ENCODE measurements around the gene LYVE1.

LYVE1 gene

DNA sequence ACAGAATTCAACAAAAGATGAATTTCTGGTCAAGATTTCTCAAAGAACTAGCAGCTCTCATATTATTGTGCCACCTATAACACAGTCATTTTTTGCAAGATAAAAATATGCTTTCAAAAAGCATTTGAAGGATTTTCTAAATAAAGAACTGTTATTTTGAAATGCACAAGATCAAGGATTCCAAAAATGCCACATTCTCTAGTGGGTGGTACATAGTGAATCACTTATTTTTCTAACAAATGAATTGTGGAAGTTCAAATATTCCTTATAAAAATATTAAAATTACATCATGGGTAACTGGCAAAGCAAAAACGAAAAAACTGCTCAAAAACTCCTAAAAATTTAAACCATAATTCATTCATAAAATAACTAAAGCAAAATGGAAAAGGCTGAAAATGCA is 29.5 kb downstream of the LYVE1 start:
- Histone ChIP-seq H3K27ac (ENCODE audit: low read length) (no peak overlapping the region), H3K4me1 (ENCODE audit: control insufficient read depth in 1 of 2, insufficient read depth in 2 of 2, low read length in 2 of 2) (peaks cover 5 to 8% of the 10 kb centered on the region in 2 donors)

DNA sequence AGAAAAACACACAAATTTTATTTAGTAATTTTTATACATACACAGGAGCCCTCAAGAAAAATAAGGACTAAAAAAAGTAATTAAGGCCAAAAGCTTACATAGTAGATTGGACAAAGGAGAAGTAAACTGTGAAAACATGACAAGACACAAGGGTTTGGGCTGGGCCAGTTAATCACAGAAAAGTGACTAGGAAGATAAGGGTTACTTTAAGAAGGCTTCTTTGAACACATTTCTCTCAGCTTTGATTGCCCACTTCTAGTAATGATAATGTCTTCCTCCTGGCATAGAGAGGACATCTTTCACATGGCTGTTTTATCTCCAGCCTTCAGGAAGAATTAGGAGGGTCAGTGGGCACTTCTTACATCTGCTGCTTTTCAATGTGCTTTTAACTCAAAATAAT is 30.9 kb downstream of the LYVE1 start:
- no peaks in the 10 kb centered on the region for H3K27me3 ChIP-seq (ENCODE audit: low read depth, low read length)
- H3K36me3 ChIP-seq (ENCODE audit: control insufficient read depth in 1 of 2, insufficient read depth in 2 of 2, low read length in 2 of 2), result peaks cover 10% of the 10 kb centered on the region in 2 donors
- no peak overlapping the region for H3K27ac ChIP-seq (ENCODE audit: low read length)
- H3K4me1 ChIP-seq (ENCODE audit: control insufficient read depth in 1 of 2, insufficient read depth in 2 of 2, low read length in 2 of 2), result peaks cover 5 to 8% of the 10 kb centered on the region in 2 donors
- H3K9me3 ChIP-seq (ENCODE audit: control insufficient read depth in 1 of 2, low read length in 2 of 2), result no peaks in the 10 kb centered on the region
- no peak overlapping the region for H3K4me3 ChIP-seq (ENCODE audit: low read depth in 1 of 2, low read length in 2 of 2)

More for the DNA sequence above, 29.5 kb downstream of the LYVE1 start:
- H3K9me3 ChIP-seq (ENCODE audit: control insufficient read depth in 1 of 2, low read length in 2 of 2), result no peaks in the 10 kb centered on the region
- H3K4me3 ChIP-seq (ENCODE audit: low read depth in 1 of 2, low read length in 2 of 2), result no peak overlapping the region
- peaks cover 0 to under 1% of the 10 kb centered on the region in 2 donors for H3K36me3 ChIP-seq (ENCODE audit: control insufficient read depth in 1 of 2, insufficient read depth in 2 of 2, low read length in 2 of 2)
- no peaks in the 10 kb centered on the region for H3K27me3 ChIP-seq (ENCODE audit: low read depth, low read length)

DNA sequence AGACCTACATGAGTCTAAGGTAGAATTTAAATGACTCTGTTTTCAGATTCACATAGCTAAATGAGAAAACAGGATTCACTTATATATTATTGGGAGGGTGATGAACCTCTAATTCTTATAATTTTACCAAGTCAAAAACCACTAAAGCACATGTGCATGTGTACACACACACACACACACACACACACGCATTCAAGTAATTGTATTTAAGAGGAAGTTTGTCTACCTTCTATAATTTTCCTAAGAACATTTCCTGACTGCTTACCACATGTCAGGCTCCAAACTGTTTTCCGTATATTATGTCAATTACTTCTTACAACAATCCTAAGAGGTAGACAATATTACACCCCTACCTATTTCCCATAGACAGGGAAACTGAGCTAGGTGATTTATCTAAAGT is 34.1 kb downstream of the LYVE1 start:
- H3K36me3 ChIP-seq (ENCODE audit: control insufficient read depth in 1 of 2, insufficient read depth in 2 of 2, low read length in 2 of 2), result peaks cover 17 to 25% of the 10 kb centered on the region in 2 donors
- no peaks in the 10 kb centered on the region for H3K4me1 ChIP-seq (ENCODE audit: control insufficient read depth in 1 of 2, insufficient read depth in 2 of 2, low read length in 2 of 2)
- no peak overlapping the region for H3K27ac ChIP-seq (ENCODE audit: low read length)
- no peaks in the 10 kb centered on the region for H3K9me3 ChIP-seq (ENCODE audit: control insufficient read depth in 1 of 2, low read length in 2 of 2)
- H3K4me3 ChIP-seq (ENCODE audit: low read depth in 1 of 2, low read length in 2 of 2), result no peak overlapping the region
- no peaks in the 10 kb centered on the region for H3K27me3 ChIP-seq (ENCODE audit: low read depth, low read length)

DNA sequence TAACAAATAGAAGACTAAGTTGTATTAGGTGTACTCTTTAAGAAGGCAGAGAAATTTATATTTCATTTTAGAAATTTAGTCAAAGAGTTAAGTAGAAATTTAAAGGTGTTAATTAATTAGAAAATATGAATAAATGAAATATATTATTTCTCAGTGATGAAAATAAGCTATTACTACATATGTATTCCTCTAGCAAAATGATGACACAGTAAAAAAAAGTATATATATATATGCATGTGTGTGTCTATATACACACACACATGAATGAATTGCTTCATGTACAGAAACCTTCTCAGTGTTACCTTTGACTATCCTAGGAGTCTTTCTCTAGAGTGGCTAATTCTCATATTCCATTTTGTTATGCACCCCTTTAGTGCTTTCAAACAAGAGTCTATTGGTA is 35.1 kb downstream of the LYVE1 start:
- H3K9me3 ChIP-seq (ENCODE audit: control insufficient read depth in 1 of 2, low read length in 2 of 2), result no peaks in the 10 kb centered on the region
- no peak overlapping the region for H3K27ac ChIP-seq (ENCODE audit: low read length)
- no peaks in the 10 kb centered on the region for H3K4me1 ChIP-seq (ENCODE audit: control insufficient read depth in 1 of 2, insufficient read depth in 2 of 2, low read length in 2 of 2)
- no peaks in the 10 kb centered on the region for H3K27me3 ChIP-seq (ENCODE audit: low read depth, low read length)
- H3K4me3 ChIP-seq (ENCODE audit: low read depth in 1 of 2, low read length in 2 of 2), result no peak overlapping the region
- peaks cover 23 to 32% of the 10 kb centered on the region in 2 donors for H3K36me3 ChIP-seq (ENCODE audit: control insufficient read depth in 1 of 2, insufficient read depth in 2 of 2, low read length in 2 of 2)

DNA sequence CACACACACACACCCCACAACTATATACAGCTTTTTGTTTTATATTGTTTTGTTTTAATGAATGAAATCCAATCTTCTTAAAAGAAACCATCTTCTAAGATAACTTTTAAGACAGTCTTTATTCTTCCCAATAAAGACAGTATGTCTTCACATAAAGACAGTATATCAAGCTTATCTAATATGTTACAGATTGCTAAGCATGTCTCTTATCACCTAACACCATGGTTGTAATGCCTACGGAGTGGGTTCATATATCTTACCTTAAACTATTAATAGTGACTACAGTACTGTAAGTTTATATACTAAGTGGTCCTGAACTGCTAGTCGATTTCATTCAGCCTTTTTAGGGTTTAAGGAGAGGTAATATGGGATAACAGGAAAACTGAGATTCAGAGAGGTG is 35.9 kb downstream of the LYVE1 start:
- no peaks in the 10 kb centered on the region for H3K27me3 ChIP-seq (ENCODE audit: low read depth, low read length)

GRCh38 chr11:10529279-10529678 is 39.2 kb downstream of the LYVE1 start:
- H3K36me3 ChIP-seq (ENCODE audit: control insufficient read depth in 1 of 2, insufficient read depth in 2 of 2, low read length in 2 of 2), result peaks cover 30 to 52% of the 10 kb centered on the region in 2 donors
- no peak overlapping the region for H3K4me3 ChIP-seq (ENCODE audit: low read depth in 1 of 2, low read length in 2 of 2)
- no peaks in the 10 kb centered on the region for H3K9me3 ChIP-seq (ENCODE audit: control insufficient read depth in 1 of 2, low read length in 2 of 2)
- no peaks in the 10 kb centered on the region for H3K4me1 ChIP-seq (ENCODE audit: control insufficient read depth in 1 of 2, insufficient read depth in 2 of 2, low read length in 2 of 2)
- no peaks in the 10 kb centered on the region for H3K27me3 ChIP-seq (ENCODE audit: low read depth, low read length)
- H3K27ac ChIP-seq (ENCODE audit: low read length), result no peak overlapping the region

More for the DNA sequence above, 35.9 kb downstream of the LYVE1 start:
- Histone ChIP-seq H3K4me3 (ENCODE audit: low read depth in 1 of 2, low read length in 2 of 2) (no peak overlapping the region), H3K9me3 (ENCODE audit: control insufficient read depth in 1 of 2, low read length in 2 of 2) (no peaks in the 10 kb centered on the region), H3K36me3 (ENCODE audit: control insufficient read depth in 1 of 2, insufficient read depth in 2 of 2, low read length in 2 of 2) (peaks cover 23 to 34% of the 10 kb centered on the region in 2 donors), H3K4me1 (ENCODE audit: control insufficient read depth in 1 of 2, insufficient read depth in 2 of 2, low read length in 2 of 2) (no peaks in the 10 kb centered on the region), H3K27ac (ENCODE audit: low read length) (no peak overlapping the region)

DNA sequence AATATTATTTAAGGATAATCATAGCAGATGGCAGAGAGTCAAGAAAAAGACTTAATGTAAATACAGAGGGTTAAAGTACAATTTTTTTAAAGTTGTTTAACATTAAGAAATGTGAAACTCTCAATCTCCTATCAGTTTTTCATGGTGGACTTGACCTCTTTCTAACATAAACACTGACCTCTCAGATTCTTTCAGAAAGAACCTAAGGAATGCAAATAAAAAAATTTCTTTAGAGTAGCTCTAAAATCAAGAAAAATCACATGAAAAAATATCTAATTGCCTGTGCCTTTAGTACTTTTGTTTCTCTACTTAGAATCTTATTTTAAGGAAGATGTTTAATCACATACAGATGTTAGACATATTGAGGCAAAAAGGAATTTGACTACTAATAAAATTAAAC is 40.3 kb downstream of the LYVE1 start:
- H3K4me3 ChIP-seq (ENCODE audit: low read depth in 1 of 2, low read length in 2 of 2), result no peak overlapping the region
- H3K27me3 ChIP-seq (ENCODE audit: low read depth, low read length), result no peaks in the 10 kb centered on the region
- peaks cover 25 to 47% of the 10 kb centered on the region in 2 donors for H3K36me3 ChIP-seq (ENCODE audit: control insufficient read depth in 1 of 2, insufficient read depth in 2 of 2, low read length in 2 of 2)
- no peaks in the 10 kb centered on the region for H3K9me3 ChIP-seq (ENCODE audit: control insufficient read depth in 1 of 2, low read length in 2 of 2)
- H3K27ac ChIP-seq (ENCODE audit: low read length), result no peak overlapping the region
- H3K4me1 ChIP-seq (ENCODE audit: control insufficient read depth in 1 of 2, insufficient read depth in 2 of 2, low read length in 2 of 2), result no peaks in the 10 kb centered on the region

DNA sequence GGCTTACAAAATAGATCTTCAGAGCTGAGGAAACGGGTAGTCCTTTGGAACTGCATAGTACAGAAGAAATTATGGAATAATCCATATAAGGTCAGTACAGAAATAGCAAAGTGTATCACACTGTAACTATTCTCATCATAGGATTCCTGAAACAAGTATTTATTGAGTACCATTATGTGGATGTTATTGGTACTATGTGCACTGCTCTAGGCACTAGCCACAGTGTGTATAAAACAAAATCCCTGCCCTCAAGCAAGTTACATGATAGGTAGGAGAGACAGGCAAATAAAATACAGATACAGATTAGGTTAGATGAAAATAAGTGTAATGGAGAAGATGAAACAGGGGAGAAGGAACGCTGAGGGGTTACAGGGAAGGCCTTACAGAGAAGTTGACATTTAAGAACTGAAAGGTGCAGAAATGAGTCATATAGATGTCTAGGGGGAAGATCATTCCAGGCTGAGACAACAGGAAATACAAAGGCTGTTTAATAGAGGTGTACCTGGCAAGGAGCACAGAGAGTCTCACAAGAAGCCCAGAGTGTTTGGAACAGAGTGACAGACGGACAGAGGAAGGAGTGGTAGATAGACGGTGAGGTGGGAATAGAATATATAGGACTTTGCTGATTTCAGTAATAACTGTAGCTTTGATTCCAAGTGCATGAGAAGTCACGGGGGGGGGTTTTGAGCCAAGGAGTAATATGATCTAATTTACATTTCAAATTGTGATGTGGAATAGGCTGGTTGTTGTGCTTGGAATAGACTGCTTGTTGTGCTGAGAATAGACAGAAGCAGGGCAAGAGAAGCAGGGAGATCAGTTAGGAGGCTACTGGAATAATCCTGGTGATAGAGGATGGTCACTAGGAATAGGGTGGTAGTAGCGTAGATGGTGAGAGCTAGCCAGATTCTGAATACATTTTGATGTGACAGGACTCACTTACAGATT is 41.2 kb downstream of the LYVE1 start:
- H3K4me1 ChIP-seq (ENCODE audit: control insufficient read depth in 1 of 2, insufficient read depth in 2 of 2, low read length in 2 of 2), result no peaks in the 10 kb centered on the region
- peaks cover 27 to 41% of the 10 kb centered on the region in 2 donors for H3K36me3 ChIP-seq (ENCODE audit: control insufficient read depth in 1 of 2, insufficient read depth in 2 of 2, low read length in 2 of 2)
- no peak overlapping the region for H3K27ac ChIP-seq (ENCODE audit: low read length)
- H3K9me3 ChIP-seq (ENCODE audit: control insufficient read depth in 1 of 2, low read length in 2 of 2), result no peaks in the 10 kb centered on the region
- H3K4me3 ChIP-seq (ENCODE audit: low read depth in 1 of 2, low read length in 2 of 2), result no peak overlapping the region
- H3K27me3 ChIP-seq (ENCODE audit: low read depth, low read length), result no peaks in the 10 kb centered on the region

GRCh38 chr11:10524471-10524870 is 44.0 kb downstream of the LYVE1 start:
- H3K27me3 ChIP-seq (ENCODE audit: low read depth, low read length), result no peaks in the 10 kb centered on the region
- peaks cover 32 to 44% of the 10 kb centered on the region in 2 donors for H3K36me3 ChIP-seq (ENCODE audit: control insufficient read depth in 1 of 2, insufficient read depth in 2 of 2, low read length in 2 of 2)
- H3K27ac ChIP-seq (ENCODE audit: low read length), result no peak overlapping the region
- H3K4me3 ChIP-seq (ENCODE audit: low read depth in 1 of 2, low read length in 2 of 2), result no peak overlapping the region
- no peaks in the 10 kb centered on the region for H3K4me1 ChIP-seq (ENCODE audit: control insufficient read depth in 1 of 2, insufficient read depth in 2 of 2, low read length in 2 of 2)
- no peaks in the 10 kb centered on the region for H3K9me3 ChIP-seq (ENCODE audit: control insufficient read depth in 1 of 2, low read length in 2 of 2)

- Histone ChIP-seq H3K9me3 (ENCODE audit: control insufficient read depth in 1 of 2, low read length in 2 of 2) (no peaks in the 10 kb centered on the region), H3K27ac (ENCODE audit: low read length) (no peak overlapping the region), H3K4me1 (ENCODE audit: control insufficient read depth in 1 of 2, insufficient read depth in 2 of 2, low read length in 2 of 2) (no peaks in the 10 kb centered on the region), H3K36me3 (ENCODE audit: control insufficient read depth in 1 of 2, insufficient read depth in 2 of 2, low read length in 2 of 2) (peaks cover 27 to 44% of the 10 kb centered on the region in 2 donors), H3K4me3 (ENCODE audit: low read depth in 1 of 2, low read length in 2 of 2) (no peak overlapping the region), H3K27me3 (ENCODE audit: low read depth, low read length) (no peaks in the 10 kb centered on the region)
Measured at GRCh38 chr11:10522921-10523320, 45.5 kb downstream of the LYVE1 start.

- H3K36me3 ChIP-seq (ENCODE audit: control insufficient read depth in 1 of 2, insufficient read depth in 2 of 2, low read length in 2 of 2), result peaks cover 27 to 40% of the 10 kb centered on the region in 2 donors
- no peak overlapping the region for H3K4me3 ChIP-seq (ENCODE audit: low read depth in 1 of 2, low read length in 2 of 2)
- H3K4me1 ChIP-seq (ENCODE audit: control insufficient read depth in 1 of 2, insufficient read depth in 2 of 2, low read length in 2 of 2), result no peaks in the 10 kb centered on the region
- H3K27ac ChIP-seq (ENCODE audit: low read length), result no peak overlapping the region
- no peaks in the 10 kb centered on the region for H3K9me3 ChIP-seq (ENCODE audit: control insufficient read depth in 1 of 2, low read length in 2 of 2)
- no peaks in the 10 kb centered on the region for H3K27me3 ChIP-seq (ENCODE audit: low read depth, low read length)
Measured at GRCh38 chr11:10522276-10522675, 46.2 kb downstream of the LYVE1 start.
